ENCODE results near the gene SGMS1.

DNA sequence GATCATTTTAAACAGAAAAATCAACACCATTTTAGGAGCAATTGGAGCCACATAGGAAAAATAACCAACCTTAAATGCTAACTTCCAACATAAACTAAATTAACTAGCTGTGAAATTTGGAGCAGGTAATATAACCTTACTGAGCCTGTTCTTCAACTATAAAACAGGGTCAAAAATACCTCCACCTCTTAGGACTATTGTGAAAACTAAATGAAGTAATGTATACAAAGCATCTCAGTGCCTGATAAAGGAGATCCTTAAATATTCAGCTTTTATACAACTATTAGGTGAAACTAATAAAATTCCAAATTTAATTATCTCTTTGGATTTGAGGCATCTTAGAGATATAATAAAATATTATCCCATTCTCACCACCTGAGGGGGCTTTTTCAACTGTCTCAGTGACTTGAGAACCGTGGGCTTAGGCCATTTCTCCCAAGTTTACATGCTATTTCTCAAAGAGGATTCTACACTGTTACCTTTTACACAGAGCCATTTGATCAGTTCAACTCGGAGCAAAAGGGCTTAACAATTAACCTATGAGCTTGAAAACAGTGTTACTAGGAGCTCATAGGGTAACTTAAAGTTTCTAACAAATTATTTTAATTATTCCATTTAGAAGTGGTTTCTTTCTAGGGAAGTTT, 207.5 kb downstream of the SGMS1 start:
- no peak for TF ChIP-seq POLR2AphosphoS5 (IDR thresholded peaks at IDR 0.05; ENCODE audit: low read depth, low read length)
- no peak for TF ChIP-seq POU2F2 (IDR thresholded peaks at IDR 0.05; ENCODE audit: low read depth, low read length)
- TF ChIP-seq SPI1 (IDR thresholded peaks at IDR 0.05; ENCODE audit: low read depth, low read length): no peak
- no peak for TF ChIP-seq POLR2A (IDR thresholded peaks at IDR 0.05; ENCODE audit: low read depth, low read length)
- TF ChIP-seq TAF1 (IDR thresholded peaks at IDR 0.05; ENCODE audit: low read depth, low read length): no peak

Data from GM12891 (cell line).